Ishikawa (cell line): ENCODE measurements around the gene C19orf47.

ENCODE experiments used
- CEBPB ChIP-seq: IDR thresholded peaks from 2 replicates; pipeline ENCODE4 v1.6.1; 2012
- CREB1 ChIP-seq: IDR thresholded peaks from 2 replicates; pipeline ENCODE4 v1.6.1; 2012; ENCODE audit warnings: low read depth
- EGR1 ChIP-seq: IDR thresholded peaks from 2 replicates; pipeline ENCODE4 v1.6.1; 2012
- EP300 ChIP-seq: IDR thresholded peaks from 2 replicates; pipeline ENCODE4 v1.6.1; 2012; ENCODE audit warnings: borderline replicate concordance
- FOXM1 ChIP-seq: IDR thresholded peaks from 2 replicates; pipeline ENCODE4 v1.6.1; 2012; ENCODE audit warnings: low read depth, borderline replicate concordance
- RAD21 ChIP-seq: IDR thresholded peaks from 2 replicates; pipeline ENCODE4 v1.6.1; 2012; ENCODE audit warnings: low read depth
- TAF1 ChIP-seq: IDR thresholded peaks from 2 replicates; pipeline ENCODE4 v1.6.1; 2012; ENCODE audit warnings: low read depth, mild to moderate bottlenecking
- TCF12 ChIP-seq: IDR thresholded peaks from 2 replicates; pipeline ENCODE4 v1.6.1; 2012; ENCODE audit warnings: low read depth
- TEAD4 ChIP-seq: IDR thresholded peaks from 2 replicates; pipeline ENCODE4 v1.6.1; 2012
- USF1 ChIP-seq: IDR thresholded peaks from 2 replicates; pipeline ENCODE4 v1.6.1; 2012
- YY1 ChIP-seq: IDR thresholded peaks from 2 replicates; pipeline ENCODE4 v1.6.1; 2012; ENCODE audit warnings: low read depth
- ZBTB7A ChIP-seq: IDR thresholded peaks from 2 replicates; pipeline ENCODE4 v1.6.1; 2012; ENCODE audit warnings: low read depth
- TF ChIP-seq, protein P1 (sequence below): IDR thresholded peaks from 2 replicates; pipeline ENCODE4 v1.6.1; 2012
- TF ChIP-seq, protein P2 (sequence below): IDR thresholded peaks from 2 replicates; pipeline ENCODE4 v1.6.1; 2012; ENCODE audit warnings: low read depth, mild to moderate bottlenecking

- TF ChIP-seq EP300 = no peak
- no peak for TF ChIP-seq EGR1
- no peak for TF ChIP-seq FOXM1
- no peak for TF ChIP-seq RAD21
- TF ChIP-seq ZBTB7A = no peak
- TF ChIP-seq, protein P1, sequence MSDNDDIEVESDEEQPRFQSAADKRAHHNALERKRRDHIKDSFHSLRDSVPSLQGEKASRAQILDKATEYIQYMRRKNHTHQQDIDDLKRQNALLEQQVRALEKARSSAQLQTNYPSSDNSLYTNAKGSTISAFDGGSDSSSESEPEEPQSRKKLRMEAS = no peak
- TF ChIP-seq TEAD4 = no peak
- TF ChIP-seq TCF12 = no peak
- TF ChIP-seq USF1 = no peak
- TF ChIP-seq CEBPB = no peak
- TF ChIP-seq YY1 = no peak
- no peak for TF ChIP-seq TAF1
- no peak for TF ChIP-seq CREB1
- TF ChIP-seq, protein P2, sequence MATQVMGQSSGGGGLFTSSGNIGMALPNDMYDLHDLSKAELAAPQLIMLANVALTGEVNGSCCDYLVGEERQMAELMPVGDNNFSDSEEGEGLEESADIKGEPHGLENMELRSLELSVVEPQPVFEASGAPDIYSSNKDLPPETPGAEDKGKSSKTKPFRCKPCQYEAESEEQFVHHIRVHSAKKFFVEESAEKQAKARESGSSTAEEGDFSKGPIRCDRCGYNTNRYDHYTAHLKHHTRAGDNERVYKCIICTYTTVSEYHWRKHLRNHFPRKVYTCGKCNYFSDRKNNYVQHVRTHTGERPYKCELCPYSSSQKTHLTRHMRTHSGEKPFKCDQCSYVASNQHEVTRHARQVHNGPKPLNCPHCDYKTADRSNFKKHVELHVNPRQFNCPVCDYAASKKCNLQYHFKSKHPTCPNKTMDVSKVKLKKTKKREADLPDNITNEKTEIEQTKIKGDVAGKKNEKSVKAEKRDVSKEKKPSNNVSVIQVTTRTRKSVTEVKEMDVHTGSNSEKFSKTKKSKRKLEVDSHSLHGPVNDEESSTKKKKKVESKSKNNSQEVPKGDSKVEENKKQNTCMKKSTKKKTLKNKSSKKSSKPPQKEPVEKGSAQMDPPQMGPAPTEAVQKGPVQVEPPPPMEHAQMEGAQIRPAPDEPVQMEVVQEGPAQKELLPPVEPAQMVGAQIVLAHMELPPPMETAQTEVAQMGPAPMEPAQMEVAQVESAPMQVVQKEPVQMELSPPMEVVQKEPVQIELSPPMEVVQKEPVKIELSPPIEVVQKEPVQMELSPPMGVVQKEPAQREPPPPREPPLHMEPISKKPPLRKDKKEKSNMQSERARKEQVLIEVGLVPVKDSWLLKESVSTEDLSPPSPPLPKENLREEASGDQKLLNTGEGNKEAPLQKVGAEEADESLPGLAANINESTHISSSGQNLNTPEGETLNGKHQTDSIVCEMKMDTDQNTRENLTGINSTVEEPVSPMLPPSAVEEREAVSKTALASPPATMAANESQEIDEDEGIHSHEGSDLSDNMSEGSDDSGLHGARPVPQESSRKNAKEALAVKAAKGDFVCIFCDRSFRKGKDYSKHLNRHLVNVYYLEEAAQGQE = no peak
Measured at GRCh38 chr19:40322951-40323615, 25.1 kb downstream of the C19orf47 start.
